ENCODE data around the gene CHST11.

Gene CHST11

DNA sequence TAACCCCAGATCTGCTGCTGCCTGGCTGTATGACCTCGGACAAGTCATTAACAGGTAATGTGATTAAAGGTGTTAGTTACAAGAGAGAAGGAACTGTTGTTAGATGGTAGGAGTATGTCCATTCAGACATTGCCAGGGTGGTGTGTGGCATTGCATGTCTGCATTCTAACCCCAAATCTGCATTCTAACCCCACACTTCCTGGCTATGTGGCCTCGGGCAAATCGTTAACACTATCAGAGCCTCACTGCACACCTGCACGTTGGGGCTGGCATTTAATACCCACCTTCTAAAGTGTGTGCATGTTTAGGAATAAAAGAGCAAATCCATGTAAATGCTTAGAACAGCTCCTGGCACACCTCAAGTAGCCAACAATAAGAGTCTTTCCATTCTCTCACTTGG lies 46.4 kb downstream of the CHST11 start:
- H3K4me1 ChIP-seq (ENCODE audit: insufficient read depth, low read length): peaks cover 45% of the 10 kb centered on the region
- peaks cover 92% of the 10 kb centered on the region for H3K36me3 ChIP-seq (ENCODE audit: insufficient read depth, low read length)
- no peaks in the 10 kb centered on the region for H3K27me3 ChIP-seq (ENCODE audit: insufficient read depth, low read length, poor library complexity)
- no peak overlapping the region for H3K4me3 ChIP-seq (ENCODE audit: low read depth in 1 of 2, low read length in 2 of 2)
- no peak for ATAC-seq (ENCODE audit: insufficient read depth, low read depth)
- TF ChIP-seq CTCF (IDR thresholded peaks at IDR 0.05; ENCODE audit: borderline replicate concordance, extremely low read depth, low read length, poor library complexity, severe bottlenecking) (no peak), EZH2 (IDR thresholded peaks at IDR 0.05; ENCODE audit: borderline replicate concordance, low read depth, low read length, severe bottlenecking) (no peak)
- peak overlapping the region; percentile 25 for H3K27ac ChIP-seq (ENCODE audit: low read length)
- H3K79me2 ChIP-seq (ENCODE audit: insufficient read depth, low read length): peaks cover 100% of the 10 kb centered on the region
- no peak for DNase-seq
- H2AFZ ChIP-seq (ENCODE audit: low read depth, low read length): no peak overlapping the region
- H3K9ac ChIP-seq (ENCODE audit: low read depth, low read length): no peak overlapping the region
- H4K20me1 ChIP-seq (ENCODE audit: insufficient read depth, low read length): peaks cover 96% of the 10 kb centered on the region
- no peak overlapping the region for H3K4me2 ChIP-seq (ENCODE audit: insufficient read depth, low read length)
- no peaks in the 10 kb centered on the region for H3K9me3 ChIP-seq (ENCODE audit: insufficient read depth, low read length, severe bottlenecking)

DNA sequence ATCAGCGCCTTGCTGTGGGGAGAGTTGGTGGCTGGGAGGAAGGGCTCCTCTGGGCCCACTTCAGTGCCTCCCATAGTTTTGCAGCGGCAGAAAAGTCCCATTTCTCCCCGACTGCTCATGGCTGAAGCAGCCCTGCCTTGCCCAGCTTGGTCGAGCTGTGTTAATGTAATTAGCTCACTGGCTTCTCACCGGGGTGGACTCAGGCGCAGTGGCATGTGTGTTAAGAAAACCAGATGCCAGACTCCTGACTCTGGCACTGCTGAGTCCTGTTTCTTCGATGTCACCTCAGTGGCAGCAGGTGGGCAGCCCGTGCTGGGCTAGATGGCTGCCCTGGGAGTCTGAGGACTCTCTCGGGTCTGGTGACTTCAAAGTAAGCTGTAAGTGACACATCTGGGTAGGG lies 47.4 kb downstream of the CHST11 start:
- peak; percentile 13; the same call in 1 of the 3 replicates for ATAC-seq (ENCODE audit: insufficient read depth, low read depth)
- Histone ChIP-seq H3K4me2 (ENCODE audit: insufficient read depth, low read length) (no peak overlapping the region), H4K20me1 (ENCODE audit: insufficient read depth, low read length) (peaks cover 100% of the 10 kb centered on the region), H2AFZ (ENCODE audit: low read depth, low read length) (no peak overlapping the region), H3K9me3 (ENCODE audit: insufficient read depth, low read length, severe bottlenecking) (no peaks in the 10 kb centered on the region), H3K4me1 (ENCODE audit: insufficient read depth, low read length) (peaks cover 40% of the 10 kb centered on the region), H3K27ac (ENCODE audit: low read length) (0 out of 2 replicates have a peak overlapping the region, but pooled peaks have one; percentile 25), H3K4me3 (ENCODE audit: low read depth in 1 of 2, low read length in 2 of 2) (no peak overlapping the region), H3K79me2 (ENCODE audit: insufficient read depth, low read length) (peaks cover 100% of the 10 kb centered on the region), H3K27me3 (ENCODE audit: insufficient read depth, low read length, poor library complexity) (no peaks in the 10 kb centered on the region), H3K9ac (ENCODE audit: low read depth, low read length) (no peak overlapping the region), H3K36me3 (ENCODE audit: insufficient read depth, low read length) (peaks cover 97% of the 10 kb centered on the region)
- no peak for TF ChIP-seq CTCF (IDR thresholded peaks at IDR 0.05; ENCODE audit: borderline replicate concordance, extremely low read depth, low read length, poor library complexity, severe bottlenecking)
- TF ChIP-seq EZH2 (IDR thresholded peaks at IDR 0.05; ENCODE audit: borderline replicate concordance, low read depth, low read length, severe bottlenecking): no peak
- DNase-seq: no peak

DNA sequence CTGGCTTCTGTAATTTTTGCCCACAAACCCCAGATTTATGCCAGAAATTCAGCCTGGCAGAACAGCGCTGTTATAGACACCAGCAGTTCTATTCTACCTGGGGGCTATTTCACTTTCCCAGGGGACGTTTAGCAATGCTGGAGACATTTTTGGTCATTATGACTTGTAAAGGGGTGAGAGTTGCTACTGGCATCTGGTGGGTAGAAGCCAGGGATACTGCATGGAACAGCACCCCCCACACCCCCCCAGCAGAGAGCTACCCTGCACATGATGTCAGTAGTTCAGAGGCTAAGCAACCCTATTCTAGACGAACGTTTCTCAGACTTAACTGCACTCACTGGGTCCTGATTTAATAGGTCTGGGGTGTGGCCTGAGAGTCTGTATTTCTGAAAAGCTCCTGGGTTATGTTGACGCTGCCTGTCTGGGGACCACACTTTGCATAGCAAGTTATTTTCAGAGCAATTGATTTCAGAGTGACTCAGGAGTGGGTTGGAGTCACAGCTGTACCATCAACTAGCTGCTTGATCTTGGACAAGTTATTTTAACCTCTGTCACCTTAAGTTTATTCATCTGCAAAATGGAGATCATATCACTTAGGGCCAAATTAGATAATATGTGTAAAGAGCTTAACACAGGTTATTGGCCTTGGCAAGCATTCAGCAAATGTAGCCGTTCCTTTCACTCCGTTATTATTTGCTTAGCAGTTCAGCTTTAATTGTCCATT lies 48.5 kb downstream of the CHST11 start:
- H3K9ac ChIP-seq (ENCODE audit: low read depth, low read length): no peak overlapping the region
- no peak overlapping the region for H3K27ac ChIP-seq (ENCODE audit: low read length)
- H3K79me2 ChIP-seq (ENCODE audit: insufficient read depth, low read length): peaks cover 100% of the 10 kb centered on the region
- H2AFZ ChIP-seq (ENCODE audit: low read depth, low read length): no peak overlapping the region
- no peaks in the 10 kb centered on the region for H3K27me3 ChIP-seq (ENCODE audit: insufficient read depth, low read length, poor library complexity)
- DNase-seq: no peak
- TF ChIP-seq CTCF (IDR thresholded peaks at IDR 0.05; ENCODE audit: borderline replicate concordance, extremely low read depth, low read length, poor library complexity, severe bottlenecking) (no peak), EZH2 (IDR thresholded peaks at IDR 0.05; ENCODE audit: borderline replicate concordance, low read depth, low read length, severe bottlenecking) (no peak)
- H3K4me3 ChIP-seq (ENCODE audit: low read depth in 1 of 2, low read length in 2 of 2): no peak overlapping the region
- H3K36me3 ChIP-seq (ENCODE audit: insufficient read depth, low read length): peaks cover 87% of the 10 kb centered on the region
- H4K20me1 ChIP-seq (ENCODE audit: insufficient read depth, low read length): peaks cover 100% of the 10 kb centered on the region
- no peak for ATAC-seq (ENCODE audit: insufficient read depth, low read depth)
- no peak overlapping the region for H3K4me2 ChIP-seq (ENCODE audit: insufficient read depth, low read length)
- H3K4me1 ChIP-seq (ENCODE audit: insufficient read depth, low read length): peaks cover 33% of the 10 kb centered on the region
- H3K9me3 ChIP-seq (ENCODE audit: insufficient read depth, low read length, severe bottlenecking): no peaks in the 10 kb centered on the region

Data from DND-41 (cell line).